Activated CD4-positive, alpha-beta T cell treated with anti-CD3 and anti-CD28 coated beads for 48 hours (primary cell): Measurements from ENCODE around the gene LHPP.

ENCODE experiments used
- DNase-seq: peaks from one replicate; pipeline ENCODE4 v3.0.0-alpha.2; 2020

LHPP gene

GRCh38 chr10:124559372-124560132 is 97.9 kb downstream of the LHPP start:
- no peak for DNase-seq

GRCh38 chr10:124560377-124561105 is 98.9 kb downstream of the LHPP start:
- DNase-seq: no peak

DNA sequence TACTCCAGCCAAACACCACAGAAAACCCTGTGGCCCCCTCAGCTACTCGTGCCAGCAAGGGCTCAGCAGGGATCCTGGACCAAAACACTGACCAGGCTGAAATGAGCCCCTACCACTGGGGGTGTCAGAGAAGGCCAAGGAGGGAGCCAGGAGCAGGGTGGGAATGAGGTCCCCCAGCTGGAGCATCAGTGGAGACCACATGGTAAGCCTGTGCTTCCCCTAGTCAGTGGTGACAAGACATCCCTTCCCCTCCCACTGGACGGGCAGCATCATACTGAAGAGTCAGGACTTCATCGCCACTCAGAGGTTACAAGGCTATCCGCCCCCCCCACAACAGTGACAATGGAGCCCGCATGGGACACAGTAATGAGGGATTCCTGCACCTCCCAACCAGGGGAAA is 99.6 kb downstream of the LHPP start:
- DNase-seq: no peak

GRCh38 chr10:124562425-124563060 is 100.9 kb downstream of the LHPP start:
- no peak for DNase-seq

DNA sequence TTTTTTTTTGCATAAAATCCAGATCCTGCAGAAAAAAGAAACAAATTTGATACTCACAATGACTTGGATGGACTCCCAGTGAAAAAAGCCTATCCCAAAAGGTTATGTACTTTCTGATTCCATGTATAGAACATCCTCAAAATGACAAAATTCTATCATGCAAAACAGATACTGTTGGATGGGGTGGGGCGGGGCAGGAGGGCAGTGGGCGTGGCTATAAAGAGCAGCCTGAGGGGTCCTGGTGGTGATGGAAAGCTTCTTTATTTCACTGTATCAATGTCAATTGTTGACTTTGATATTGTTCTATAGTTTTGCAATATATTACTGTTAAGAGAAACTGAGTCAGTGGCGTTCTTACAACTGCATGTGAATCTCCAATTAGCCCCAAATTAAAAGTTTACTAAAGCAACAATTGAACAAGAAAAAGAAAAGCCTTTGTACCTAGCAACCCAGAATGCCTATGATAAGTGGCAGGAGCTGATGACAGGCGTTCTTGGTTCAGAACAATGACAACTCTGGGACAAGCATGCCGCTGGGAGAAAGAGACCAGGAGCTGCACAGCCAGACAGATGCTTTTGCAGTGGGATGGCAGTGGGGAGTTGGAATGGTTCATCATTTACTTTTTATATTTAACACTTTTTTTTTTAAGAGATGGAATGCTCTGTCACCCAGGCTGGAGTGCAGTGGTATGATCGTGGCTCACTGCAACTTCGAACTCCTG is 101.9 kb downstream of the LHPP start:
- no peak for DNase-seq

GRCh38 chr10:124564881-124565280 is 103.3 kb downstream of the LHPP start:
- DNase-seq: no peak

GRCh38 chr10:124565565-124566221 is 104.1 kb downstream of the LHPP start:
- DNase-seq: no peak

GRCh38 chr10:124566222-124566888 is 104.7 kb downstream of the LHPP start:
- DNase-seq: no peak

GRCh38 chr10:124566981-124567835 is 105.6 kb downstream of the LHPP start:
- no peak for DNase-seq

GRCh38 chr10:124568339-124568738 is 106.7 kb downstream of the LHPP start:
- DNase-seq: no peak

GRCh38 chr10:124568848-124569622 is 107.4 kb downstream of the LHPP start:
- DNase-seq: no peak

DNA sequence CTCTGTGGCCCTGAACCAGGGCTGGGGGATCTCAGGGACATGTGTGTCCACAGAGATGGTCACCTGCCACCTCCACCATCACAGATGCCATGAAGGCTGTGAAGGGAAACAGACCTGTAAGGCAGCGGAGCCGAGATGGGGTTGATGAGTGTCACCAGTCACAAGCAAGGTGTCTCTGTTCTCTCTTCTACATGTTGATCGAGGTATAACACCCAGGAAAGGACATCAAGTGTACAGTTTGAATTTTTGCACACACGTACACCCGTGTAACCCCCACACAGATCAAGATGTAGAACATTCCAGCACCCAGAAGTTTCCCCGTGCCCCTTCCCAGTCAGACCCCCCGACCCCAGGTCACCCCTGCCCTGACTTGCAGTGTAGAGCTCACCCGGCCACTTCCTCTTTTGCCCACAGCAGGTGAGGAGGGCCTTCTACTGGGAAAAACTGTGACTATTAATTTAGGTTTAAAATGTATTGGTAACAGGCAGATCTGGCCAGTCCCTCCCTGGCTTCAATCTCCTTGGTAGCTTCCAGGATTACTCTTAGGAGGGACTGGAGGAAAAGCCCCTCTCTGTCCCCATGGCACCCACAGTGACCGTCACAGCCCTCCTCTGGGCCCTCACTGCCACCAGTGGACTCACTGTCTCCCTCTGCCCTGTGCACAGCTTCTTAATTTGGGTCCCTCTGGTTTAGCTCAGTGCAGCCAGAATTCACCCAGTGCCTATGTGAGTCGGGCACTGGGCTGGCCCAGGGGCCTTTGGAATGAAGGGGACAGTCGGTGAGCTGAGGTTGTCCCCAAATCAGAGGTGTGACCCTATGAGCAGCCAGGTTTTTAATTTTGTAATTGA is 108.2 kb downstream of the LHPP start:
- no peak for DNase-seq

DNA sequence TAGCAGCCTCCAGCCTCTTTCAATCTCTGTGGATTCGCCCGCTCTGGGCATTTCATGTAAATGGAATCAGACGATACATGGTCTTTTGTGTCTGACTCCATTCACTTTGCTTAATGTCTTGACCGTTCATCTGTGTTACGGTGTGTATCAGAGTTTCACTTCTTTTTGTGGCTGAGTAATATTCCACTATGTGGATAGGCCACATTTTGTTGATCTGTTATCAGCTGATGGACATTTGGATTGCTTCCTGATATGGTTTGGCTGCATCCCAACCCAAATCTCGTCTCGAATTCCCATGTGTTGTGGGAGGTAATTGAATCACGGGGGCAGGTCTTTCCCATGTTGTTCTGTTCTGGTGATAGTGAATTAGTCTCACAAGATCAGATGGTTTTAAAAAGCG is 109.0 kb downstream of the LHPP start:
- DNase-seq: no peak

DNA sequence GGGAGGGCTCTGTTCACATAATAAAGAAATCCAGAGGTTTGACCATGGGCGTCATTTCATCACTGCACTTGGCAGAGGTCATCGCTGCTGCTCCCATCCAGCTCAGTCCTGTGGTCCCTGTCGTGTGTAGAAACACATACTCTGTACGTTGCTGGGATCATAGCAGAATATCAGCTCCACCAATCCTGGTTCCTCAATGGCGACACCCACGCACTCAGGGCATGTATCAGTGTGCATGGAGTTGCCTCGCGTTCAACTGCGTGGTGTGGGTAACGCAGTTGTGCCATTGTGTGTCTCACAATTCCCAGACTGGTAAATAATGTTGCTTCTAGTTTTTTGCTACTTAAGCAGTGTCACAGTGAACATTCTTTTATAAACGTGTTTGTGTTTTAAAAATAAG is 111.1 kb downstream of the LHPP start:
- no peak for DNase-seq

DNA sequence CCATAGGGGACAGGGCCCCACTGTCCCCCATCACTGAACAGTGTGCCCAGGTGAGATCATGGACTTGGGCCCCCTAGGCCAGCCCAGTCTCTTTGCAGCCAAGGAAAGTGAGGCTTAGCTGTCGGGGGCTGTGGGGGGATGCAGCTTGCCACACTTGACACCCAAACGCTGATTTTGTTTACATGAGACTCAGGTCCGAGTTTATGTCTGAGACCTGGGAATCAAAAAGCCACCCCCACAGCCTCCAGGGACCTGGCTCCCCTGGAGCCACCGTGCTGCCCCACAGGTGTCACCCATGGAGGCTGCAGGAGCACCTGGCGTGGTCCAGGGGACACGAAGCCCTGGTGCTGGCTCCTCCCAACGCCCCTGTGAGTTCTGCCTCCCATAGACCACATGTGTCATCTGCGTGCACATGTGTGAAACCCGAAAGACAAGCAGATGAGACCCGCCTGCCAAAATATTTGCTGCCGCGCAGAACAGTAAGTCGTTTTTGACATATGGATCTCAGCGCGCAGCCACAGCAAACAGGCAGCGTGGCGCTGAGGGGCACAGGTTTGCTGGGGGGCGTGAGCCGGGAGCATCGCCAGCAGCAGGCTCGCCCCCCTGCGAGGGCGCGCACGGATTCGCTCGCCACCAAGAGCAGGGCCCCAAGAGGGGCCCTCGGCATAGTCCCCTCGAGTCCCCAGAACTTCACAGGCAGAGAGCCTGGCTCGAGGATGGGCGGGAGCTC is 112.3 kb downstream of the LHPP start:
- DNase-seq: no peak

DNA sequence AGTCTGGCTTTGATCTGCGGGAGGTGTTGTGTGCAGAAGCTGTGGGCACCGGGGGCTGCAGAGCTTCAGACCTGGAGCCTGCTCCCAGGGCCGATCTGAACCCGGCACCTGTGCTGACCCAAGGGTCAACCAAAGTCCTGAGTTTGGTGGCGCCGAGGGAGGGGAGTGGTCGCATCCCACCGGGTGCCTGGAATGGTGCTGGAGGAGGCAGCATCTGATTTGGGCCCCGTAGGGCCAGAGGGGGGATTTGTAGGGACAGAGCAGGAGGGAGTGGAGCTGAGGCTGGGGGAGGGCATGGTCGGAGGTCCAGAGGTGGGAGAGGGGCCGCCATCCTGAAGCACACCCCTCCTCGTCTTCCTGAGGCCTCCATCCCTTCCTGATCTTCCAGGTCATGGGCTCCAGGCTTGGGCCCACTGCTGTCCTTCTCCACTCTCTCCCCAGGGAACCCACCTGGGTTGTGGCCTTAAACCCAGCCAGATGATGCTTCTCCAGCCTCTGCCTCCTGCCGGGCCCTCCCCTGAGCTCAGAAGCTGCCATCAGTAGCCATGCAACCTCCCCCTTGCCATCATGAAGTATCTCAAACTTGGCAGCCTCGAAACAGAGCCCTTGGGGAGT is 112.9 kb downstream of the LHPP start:
- DNase-seq: no peak

- no peak for DNase-seq
These were observed 113.7 kb downstream of the LHPP start for GRCh38 chr10:124575107-124576035.
